ENCODE measurements around the gene ACOXL.
A peak's percentile ranks its signal among the peaks of the same experiment; 100 is the strongest.

ACOXL gene

DNA sequence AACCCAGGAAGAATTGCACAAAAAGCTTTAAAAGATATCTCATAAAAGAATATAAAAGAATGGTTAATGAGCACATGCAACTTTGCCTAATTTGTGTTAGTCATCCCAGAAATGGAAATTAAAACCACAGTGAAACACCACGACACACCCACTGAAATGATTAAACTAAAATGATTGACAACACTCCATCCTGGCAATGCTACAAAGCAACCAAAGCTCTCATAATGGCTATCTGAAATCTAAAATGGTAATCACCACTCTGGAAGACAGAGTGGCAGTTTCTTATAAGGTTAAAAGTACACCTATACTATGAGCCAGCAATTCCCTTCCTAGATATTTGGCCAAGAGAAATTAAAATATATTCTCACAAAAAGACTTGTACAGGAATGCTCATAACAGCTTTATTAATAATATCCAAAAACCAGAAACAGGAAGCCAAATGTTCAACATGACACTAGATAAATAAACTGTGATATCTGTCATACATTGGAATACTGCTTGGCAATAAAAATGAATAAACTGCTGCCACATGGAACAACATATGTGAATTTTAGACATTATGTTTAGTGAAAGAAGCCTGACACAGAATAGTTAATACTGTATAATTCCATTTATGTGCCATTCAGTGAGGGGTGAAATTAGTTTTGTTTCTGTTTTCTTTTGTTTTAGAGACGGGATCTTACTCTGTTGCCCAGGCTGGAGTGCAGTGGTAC, 283.1 kb downstream of the ACOXL start:
- DNase-seq (ENCODE audit: low read depth) = no peak

GRCh38 chr2:111017034-111017622, 284.8 kb downstream of the ACOXL start:
- DNase-seq (ENCODE audit: low read depth) = no peak

DNA sequence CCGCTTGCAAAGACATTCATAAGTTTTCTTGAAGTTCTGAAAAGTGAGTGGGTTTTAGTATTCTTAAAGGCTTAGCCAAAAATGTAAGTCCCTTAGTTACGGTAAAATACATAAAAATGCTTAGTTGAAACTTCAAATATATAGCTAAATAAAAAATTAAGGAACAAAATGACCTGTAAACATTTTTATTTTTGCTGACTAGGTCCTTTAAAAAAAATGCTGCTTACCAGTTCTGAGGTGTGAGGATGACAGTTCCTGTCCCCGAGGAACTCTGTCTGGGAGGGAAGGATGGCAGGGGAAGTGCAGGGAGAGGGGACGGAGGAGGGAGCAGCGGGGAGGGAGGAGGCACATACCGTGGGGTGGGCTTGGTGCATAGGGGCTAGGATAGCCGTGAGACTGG, 285.5 kb downstream of the ACOXL start:
- DNase-seq (ENCODE audit: low read depth) = no peak

DNA sequence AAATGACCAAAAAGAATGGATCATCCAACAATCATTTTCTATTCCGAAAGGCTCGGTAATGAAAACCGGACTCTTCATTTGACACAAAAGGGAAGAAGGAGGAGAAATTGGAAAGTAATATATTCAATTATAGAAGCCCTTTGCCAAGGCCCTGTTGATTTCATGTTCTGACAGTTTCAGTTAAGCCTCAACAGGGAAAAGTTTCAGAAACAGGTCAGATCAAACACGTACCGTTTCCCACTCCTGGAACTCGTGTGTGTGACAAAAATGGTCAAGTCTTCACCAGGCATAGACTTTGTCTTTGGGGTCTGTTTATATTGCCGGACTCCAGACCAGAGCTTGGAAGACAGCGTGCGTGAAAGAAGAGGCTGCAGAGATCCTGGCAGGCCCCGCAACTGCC, 287.0 kb downstream of the ACOXL start:
- no peak for DNase-seq (ENCODE audit: low read depth)

GRCh38 chr2:111022633-111023032, 290.3 kb downstream of the ACOXL start:
- no peak for DNase-seq (ENCODE audit: low read depth)

DNA sequence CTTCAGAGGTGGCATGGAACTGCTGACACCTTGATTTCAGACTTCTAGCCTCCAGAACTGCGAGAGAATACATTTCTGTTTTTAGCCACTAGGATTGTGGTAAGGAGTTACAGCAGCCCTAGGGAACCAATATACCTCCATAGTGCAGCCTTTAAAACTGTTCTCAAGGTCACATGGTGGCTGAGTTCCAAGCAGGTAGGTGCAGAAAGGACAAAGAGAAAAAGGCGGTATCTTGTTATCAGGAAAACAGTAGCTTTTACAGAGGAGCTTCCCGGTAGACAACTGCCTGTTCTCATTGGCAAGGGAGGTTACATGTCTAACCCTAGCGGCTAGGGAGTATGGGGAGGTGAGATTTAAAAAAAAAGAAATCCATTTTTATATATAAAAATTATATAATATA, 292.1 kb downstream of the ACOXL start:
- no peak for DNase-seq (ENCODE audit: low read depth)

DNA sequence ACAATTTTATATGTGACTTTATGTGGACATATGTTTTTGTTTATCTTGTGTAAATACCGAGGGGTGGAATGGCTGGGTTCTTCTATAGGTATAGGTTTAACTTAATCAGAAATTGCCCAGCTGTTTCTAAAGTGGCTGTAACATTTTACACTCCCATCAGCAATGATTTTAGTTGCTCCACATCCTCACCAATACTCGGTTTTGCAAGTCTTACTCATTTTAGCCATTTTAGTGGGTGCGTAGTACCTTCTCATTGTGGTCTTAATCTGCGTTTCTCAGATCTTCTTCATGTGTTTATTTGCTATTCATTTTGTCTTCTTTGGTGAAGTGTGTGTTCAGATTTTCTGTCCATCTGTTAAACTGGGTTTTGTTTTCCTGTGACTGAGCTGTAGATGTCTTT, 292.9 kb downstream of the ACOXL start:
- DNase-seq (ENCODE audit: low read depth) = no peak

DNA sequence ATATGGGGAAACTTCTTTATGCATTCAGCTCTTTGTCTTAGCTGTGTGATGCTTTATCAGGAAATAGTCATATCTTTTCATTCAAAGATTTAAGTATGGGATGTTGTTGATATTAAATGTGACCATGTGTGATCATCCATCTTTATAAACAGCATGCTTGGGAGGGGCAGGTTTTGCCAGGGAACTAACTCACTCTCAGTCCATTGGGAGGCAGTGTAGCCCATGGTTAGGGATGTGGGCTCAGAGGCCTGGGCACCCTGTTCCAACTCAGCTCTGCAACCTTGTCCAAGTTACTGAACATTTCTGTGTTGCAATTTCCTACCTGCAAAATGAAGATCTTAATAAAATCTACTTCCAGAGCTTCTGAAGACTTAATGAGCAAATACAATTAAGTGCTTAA, 296.3 kb downstream of the ACOXL start:
- DNase-seq (ENCODE audit: low read depth) = no peak

GRCh38 chr2:111029181-111029927, 297.0 kb downstream of the ACOXL start:
- DNase-seq (ENCODE audit: low read depth) = no peak

DNA sequence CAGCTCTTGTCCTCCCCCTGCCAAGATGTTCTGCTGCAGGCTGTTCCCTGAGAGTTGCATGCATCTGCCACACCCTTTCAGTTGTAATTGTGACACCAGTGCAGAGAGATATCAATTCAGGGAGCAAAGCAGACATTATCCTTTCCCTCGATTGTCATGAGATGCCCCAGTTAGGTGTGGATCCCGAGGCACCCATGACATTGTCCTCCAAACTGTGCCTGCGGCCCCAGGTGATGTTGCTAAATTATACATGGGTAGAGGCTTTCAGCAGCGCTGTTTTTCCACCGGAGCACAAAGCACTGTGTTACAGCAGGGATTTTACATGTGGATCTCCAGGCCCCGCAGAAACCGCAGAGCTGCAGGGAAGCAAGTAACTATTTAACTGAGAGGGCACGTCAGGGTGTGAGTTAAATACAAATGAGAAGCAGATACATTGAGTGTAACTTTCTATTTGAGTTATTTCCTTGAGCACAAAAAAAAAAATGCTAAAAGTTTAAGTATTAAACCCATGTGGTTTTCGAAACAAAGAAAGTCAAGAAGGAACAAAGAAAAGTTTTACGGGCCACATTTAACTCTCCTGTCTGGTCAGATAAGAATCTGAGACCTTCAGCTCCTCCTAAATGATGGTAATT, 298.0 kb downstream of the ACOXL start:
- no peak for DNase-seq (ENCODE audit: low read depth)

DNA sequence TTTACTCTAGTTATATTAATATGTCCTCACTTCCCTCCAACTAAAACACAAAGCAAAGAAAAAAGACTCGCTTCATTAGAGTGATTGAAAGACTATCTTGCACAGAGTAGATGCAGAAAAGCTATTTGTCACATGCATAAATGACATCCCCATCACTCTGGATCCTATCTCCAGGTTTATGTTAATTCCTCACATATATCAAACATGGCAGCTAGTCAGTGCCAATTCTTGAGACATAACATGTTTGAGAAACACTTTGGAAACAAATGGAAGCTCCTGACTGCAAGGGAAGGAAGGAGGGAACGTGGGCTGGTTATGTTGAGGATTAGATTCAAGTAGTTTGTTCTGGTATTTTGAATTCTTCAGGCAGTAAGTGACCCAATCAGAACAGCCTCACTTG, 298.6 kb downstream of the ACOXL start:
- peak; percentile 10 for DNase-seq (ENCODE audit: low read depth)

DNA sequence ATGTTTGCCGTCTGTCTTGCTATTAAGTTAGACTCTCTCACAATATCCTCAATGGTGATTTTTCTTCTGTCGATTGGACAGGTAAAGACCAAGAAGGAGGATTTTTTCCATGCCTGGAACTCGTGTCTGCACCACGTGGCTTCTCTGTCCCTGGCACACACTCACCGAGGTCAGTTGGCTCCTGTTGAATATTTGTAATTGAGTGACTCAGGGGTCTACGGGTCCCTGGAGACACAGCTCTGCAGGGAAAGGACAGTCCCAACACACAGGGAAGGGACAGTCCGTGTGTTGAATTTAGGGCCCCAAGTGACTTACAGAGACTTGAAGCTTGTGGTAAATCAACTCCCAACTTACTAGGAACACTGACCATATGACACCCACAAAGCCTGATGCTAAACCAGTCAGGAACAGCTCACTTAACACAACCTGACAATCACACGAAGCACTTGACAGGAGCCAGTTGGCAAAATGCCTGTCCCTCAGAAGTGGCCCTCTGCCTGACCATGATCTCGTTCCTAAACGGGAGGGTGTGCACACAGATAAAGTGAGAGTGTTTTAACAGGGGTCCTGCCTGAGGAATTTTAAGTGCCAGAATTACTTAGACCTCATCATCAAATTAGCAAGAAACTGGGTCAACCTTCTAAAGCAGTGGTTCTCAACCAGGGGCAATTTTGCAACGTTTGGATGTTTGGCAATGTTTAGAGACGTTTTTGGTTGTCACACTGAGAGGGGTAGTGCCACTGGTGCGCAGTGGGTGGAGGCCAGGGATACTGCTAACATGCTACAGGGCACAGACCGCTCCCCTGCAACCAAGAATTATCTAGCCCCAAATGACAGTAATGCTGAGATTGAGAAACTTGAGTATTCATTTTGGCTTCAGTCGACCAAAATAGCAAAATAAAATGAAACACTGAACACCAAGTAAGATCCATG, 299.4 kb downstream of the ACOXL start:
- DNase-seq (ENCODE audit: low read depth) = no peak

GRCh38 chr2:111032721-111033429, 300.5 kb downstream of the ACOXL start:
- peak; percentile 14 for DNase-seq (ENCODE audit: low read depth)

GRCh38 chr2:111034146-111034545, 301.8 kb downstream of the ACOXL start:
- DNase-seq (ENCODE audit: low read depth) = no peak

DNA sequence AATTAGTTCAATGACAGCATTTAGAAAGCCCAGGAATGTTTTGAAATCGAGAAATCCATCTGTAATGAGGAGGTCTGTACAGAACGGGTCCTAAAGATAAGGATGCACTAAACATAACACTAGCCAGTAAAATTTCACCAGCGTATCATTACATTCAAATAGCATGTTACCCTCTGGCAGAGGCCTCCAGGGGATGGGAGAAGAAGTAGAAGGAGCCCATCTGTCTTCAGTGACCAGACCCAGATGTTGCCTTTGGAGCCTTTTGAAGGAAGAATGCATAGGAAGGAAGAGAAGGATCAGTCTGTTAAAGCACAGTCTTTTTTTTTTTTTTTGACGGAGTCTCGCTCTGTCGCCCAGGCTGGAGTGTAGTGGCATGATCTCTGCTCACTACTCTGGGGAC, 302.2 kb downstream of the ACOXL start:
- no peak for DNase-seq (ENCODE audit: low read depth)

GRCh38 chr2:111035830-111036441, 303.6 kb downstream of the ACOXL start:
- DNase-seq (ENCODE audit: low read depth) = no peak

DNA sequence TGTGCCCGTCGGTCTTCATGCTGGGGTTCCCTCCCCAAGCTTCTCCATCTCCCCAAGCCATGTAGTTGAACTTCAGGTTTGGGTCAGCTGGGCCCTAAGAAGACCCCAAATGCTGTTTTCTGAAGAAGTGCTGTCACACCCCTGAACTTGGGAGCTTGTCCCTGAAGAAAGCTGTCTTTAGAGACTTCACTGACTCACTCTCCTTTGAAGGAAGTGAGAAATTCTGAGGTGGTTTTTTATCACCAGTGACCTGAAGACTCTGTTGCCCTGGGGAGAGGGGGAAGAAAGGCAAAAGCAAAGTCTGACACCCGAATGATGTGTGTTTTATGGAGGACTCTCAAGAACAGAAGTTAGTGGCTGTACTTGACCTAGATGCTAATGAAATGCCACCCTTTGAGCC, 304.8 kb downstream of the ACOXL start:
- no peak for DNase-seq (ENCODE audit: low read depth)

DNA sequence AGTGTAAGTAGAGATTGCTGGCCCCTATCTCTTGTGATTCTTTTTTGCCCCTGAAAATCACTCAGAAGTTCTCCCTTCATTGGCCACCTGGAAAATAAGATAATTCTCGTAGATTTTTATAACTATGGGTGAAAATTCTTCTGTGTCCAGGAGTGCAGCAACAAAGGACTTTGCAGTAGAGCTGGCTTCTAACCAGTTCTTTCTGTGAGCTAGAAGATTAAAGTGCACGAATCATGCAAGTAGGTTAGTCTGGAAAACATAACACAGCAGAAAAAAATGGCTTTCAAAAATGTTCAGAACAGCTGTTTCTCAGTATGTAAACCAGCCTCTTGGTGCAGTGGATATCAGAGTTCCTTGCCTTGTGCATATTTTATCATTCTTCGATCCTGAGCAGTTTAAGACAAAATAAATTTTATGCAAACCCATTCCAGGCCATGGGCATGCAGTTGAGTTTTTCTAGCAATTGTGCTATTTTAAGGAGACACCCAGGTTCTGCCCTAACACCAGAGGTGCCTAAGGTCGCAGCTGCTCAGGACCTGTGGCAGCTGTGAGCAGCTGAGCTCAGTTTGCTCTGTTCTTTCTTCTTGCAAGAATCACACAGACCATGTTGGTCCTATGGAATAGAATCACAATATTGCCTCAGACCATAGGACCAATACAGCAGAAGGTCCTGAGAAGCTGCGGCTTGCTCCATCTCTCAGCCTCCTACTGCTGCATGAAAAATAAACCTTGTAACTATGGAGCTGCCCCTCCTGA, 307.4 kb downstream of the ACOXL start:
- no peak for DNase-seq (ENCODE audit: low read depth)

- no peak for DNase-seq (ENCODE audit: low read depth)
Observed at GRCh38 chr2:111041398-111042202, 309.2 kb downstream of the ACOXL start.

Measured in amniotic epithelial cell (primary cell).